ENCODE results near the gene FDXR. TPM values are rescaled to one million over a fixed set of nuclear protein-coding genes. Genes with fewer than 3 reads are reported as not detected.

FDXR gene
- total and polyA plus RNA-seq, 2 donors (not counting 3 experiments of a cell fraction or from before 2014, with no cell fraction given) = 19.7 to 33.4 TPM

GRCh38 chr17:74822335-74822938 lies 50.4 kb downstream of the FDXR start:
- H2AFZ ChIP-seq (ENCODE audit: low read depth, low read length) = no peak overlapping the region
- intact Hi-C loops (cut with micrococcal nuclease) = no loop called here
- H3K9ac ChIP-seq (replicated peaks; ENCODE audit: extremely low read depth, insufficient read depth, low read length) = no peak overlapping the region
- H3K27ac ChIP-seq (ENCODE audit: insufficient read depth, low read depth, low read length) = no peak overlapping the region
- DNase-seq (ENCODE audit: low read depth, low spot score) (no peak), FAIRE-seq (no peak)
- no peaks in the 10 kb centered on the region for H3K79me2 ChIP-seq (ENCODE audit: control insufficient read depth, insufficient read depth, low read length)
- ChIA-PET CTCF (interaction anchor here (0.5 to 1.4 kb wide), 3 partner anchors 8 to 40 kb away, joined by 3 to 4 read pairs (median 4); no protein-coding TSS in a partner anchor), POLR2A (no interaction called here)
- H3K27me3 ChIP-seq (ENCODE audit: control insufficient read depth in 2 of 2, insufficient read depth in 2 of 2, low read length in 2 of 2) = no peaks in the 10 kb centered on the region
- H3K36me3 ChIP-seq (ENCODE audit: control insufficient read depth in 2 of 2, extremely low read depth in 1 of 2, insufficient read depth in 2 of 2, low read length in 2 of 2) = peaks cover 0 to 11% of the 10 kb centered on the region in 2 experiments
- dilution Hi-C loops (cut with MboI; ENCODE audit: extremely low pct_ligation_motif_present, low sequenced_read_pairs) = no loop called here
- H4K20me1 ChIP-seq (replicated peaks; ENCODE audit: control insufficient read depth, extremely low read depth, insufficient read depth, low read length) = no peaks in the 10 kb centered on the region
- H3K4me2 ChIP-seq (ENCODE audit: insufficient read depth, low read length) = no peak overlapping the region
- H3K9me3 ChIP-seq (replicated peaks; ENCODE audit: control insufficient read depth, insufficient read depth, low read length) = no peaks in the 10 kb centered on the region
- no peak for TF ChIP-seq POLR2AphosphoS5 (IDR thresholded peaks at IDR 0.05; ENCODE audit: insufficient read depth, low read depth, low read length)
- TF ChIP-seq, protein P1, sequence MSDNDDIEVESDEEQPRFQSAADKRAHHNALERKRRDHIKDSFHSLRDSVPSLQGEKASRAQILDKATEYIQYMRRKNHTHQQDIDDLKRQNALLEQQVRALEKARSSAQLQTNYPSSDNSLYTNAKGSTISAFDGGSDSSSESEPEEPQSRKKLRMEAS (IDR thresholded peaks at IDR 0.05; ENCODE audit: insufficient read depth, insufficient read length) = no peak
- TF ChIP-seq EZH2 (IDR thresholded peaks at IDR 0.05; ENCODE audit: borderline replicate concordance, low read depth, low read length, severe bottlenecking) = no peak
- no peak for TF ChIP-seq MYC (IDR thresholded peaks at IDR 0.05; ENCODE audit: low read depth, low read length)
- TF ChIP-seq GATA2 (IDR thresholded peaks at IDR 0.05; ENCODE audit: insufficient read depth, insufficient read length, low read depth, low read length) = no peak
- TF ChIP-seq, protein P2, sequence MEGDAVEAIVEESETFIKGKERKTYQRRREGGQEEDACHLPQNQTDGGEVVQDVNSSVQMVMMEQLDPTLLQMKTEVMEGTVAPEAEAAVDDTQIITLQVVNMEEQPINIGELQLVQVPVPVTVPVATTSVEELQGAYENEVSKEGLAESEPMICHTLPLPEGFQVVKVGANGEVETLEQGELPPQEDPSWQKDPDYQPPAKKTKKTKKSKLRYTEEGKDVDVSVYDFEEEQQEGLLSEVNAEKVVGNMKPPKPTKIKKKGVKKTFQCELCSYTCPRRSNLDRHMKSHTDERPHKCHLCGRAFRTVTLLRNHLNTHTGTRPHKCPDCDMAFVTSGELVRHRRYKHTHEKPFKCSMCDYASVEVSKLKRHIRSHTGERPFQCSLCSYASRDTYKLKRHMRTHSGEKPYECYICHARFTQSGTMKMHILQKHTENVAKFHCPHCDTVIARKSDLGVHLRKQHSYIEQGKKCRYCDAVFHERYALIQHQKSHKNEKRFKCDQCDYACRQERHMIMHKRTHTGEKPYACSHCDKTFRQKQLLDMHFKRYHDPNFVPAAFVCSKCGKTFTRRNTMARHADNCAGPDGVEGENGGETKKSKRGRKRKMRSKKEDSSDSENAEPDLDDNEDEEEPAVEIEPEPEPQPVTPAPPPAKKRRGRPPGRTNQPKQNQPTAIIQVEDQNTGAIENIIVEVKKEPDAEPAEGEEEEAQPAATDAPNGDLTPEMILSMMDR (IDR thresholded peaks at IDR 0.05; ENCODE audit: extremely low read depth in 1 of 2, insufficient read depth in 1 of 2, low read depth in 1 of 2, low read length in 2 of 2) = no peak
- no peak for TF ChIP-seq JUN (IDR thresholded peaks at IDR 0.05; ENCODE audit: borderline replicate concordance, insufficient read depth, insufficient read length, low read depth)
- no TSS peak for BruUV-seq (replicated peaks)
- no peaks in the 10 kb centered on the region for H3K9me1 ChIP-seq (replicated peaks; ENCODE audit: control insufficient read depth, extremely low read depth, insufficient read depth, low read length)
- peaks cover 13% of the 10 kb centered on the region for H3K4me1 ChIP-seq (ENCODE audit: control insufficient read depth, extremely low read depth, insufficient read depth, low read length)
- H3K4me3 ChIP-seq (replicated peaks in 1 of 3; ENCODE audit: insufficient read depth in 1 of 3, low read depth in 1 of 3, low read length in 3 of 3) = no peak overlapping the region

All from endothelial cell of umbilical vein (primary cell).